HepG2 (cell line): ENCODE measurements around the gene PCNP. TPM values are rescaled to one million over a fixed set of nuclear protein-coding genes. Genes with fewer than 3 reads are reported as not detected.

Experiments used
- ATAC-seq: fragments of 200-7000 bp; cut with Tn5 transposase; 3 replicates; pipeline ENCODE4 v1.9.1; 2020; ENCODE audit warnings: mild to moderate bottlenecking, moderate library complexity
- BruUV-seq: library from RNA; stranded (reverse); fragments of 400-500 nt; replicated peaks from 2 replicates; lab custom pipeline; 2021; lab: Mats Ljungman, UMichigan
- CTCF ChIA-PET: fragments of 300-600 bp; formaldehyde crosslinking; extraction: SDS; loops from one replicate; lab custom pipeline; 2021; ENCODE audit warnings: low total read pairs, inconsistent platforms, low intra/inter-chr PET ratio; lab: Yijun Ruan, JAX
- POLR2A ChIA-PET: fragments of 350-600 bp; sonication (Branson Sonifier 250); formaldehyde crosslinking; loops from one replicate; lab custom pipeline; 2020; ENCODE audit warnings: antibody characterized with exemption, inconsistent platforms; lab: Yijun Ruan, JAX
- DNase-seq: peaks from one replicate; pipeline ENCODE4 v3.0.0-alpha.2; 2015; ENCODE audit warnings: low spot score
- FAIRE-seq: peaks from 3 replicates; lab custom pipeline; 2011; peaks lifted over from hg19 to GRCh38; lab: Jason Lieb, UNC
- H2AFZ ChIP-seq: one replicate; pipeline ENCODE4 v1.6.1; 2011; ENCODE audit warnings: low read length, inconsistent platforms
- H3K27ac ChIP-seq: fragments of 300-600 bp; 3 replicates; pipeline ENCODE4 v1.8.0; 2011; ENCODE audit warnings: mixed run types, mild to moderate bottlenecking, mixed read lengths, low read length, inconsistent platforms; ENCODE audit not compliant: insufficient read depth; ENCODE audit errors: extremely low read length
- H3K27me3 ChIP-seq, 2 experiments: fragments of 200-600 bp in 1 of 2; 2 replicates in 1 of 2; 3 replicates in 1 of 2; pipeline versions ENCODE4 v1.6.0 to v1.8.0; 2011; ENCODE audit warnings: low read length in 2 of 2, mild to moderate bottlenecking in 2 of 2, moderate library complexity in 2 of 2, inconsistent platforms in 1 of 2; ENCODE audit not compliant: insufficient read depth in 2 of 2, control insufficient read depth in 1 of 2
- H3K36me3 ChIP-seq, 2 experiments: fragments of 200-600 bp in 1 of 2; replicated peaks in 1 of 2; 2 replicates in 1 of 2; 3 replicates in 1 of 2; pipeline versions ENCODE4 v1.5.1 to v1.8.0; 2011; ENCODE audit warnings: low read length in 2 of 2, inconsistent platforms in 1 of 2; ENCODE audit not compliant: insufficient read depth in 2 of 2, control insufficient read depth in 1 of 2
- H3K4me1 ChIP-seq: 2 replicates; pipeline ENCODE4 v1.5.1; 2012; ENCODE audit warnings: low read length, inconsistent platforms; ENCODE audit not compliant: insufficient read depth
- H3K4me2 ChIP-seq: 2 replicates; pipeline ENCODE4 v1.6.0; 2011; ENCODE audit warnings: low read depth, low read length, inconsistent platforms
- H3K4me3 ChIP-seq, 3 experiments: fragments of 200-600 bp in 1 of 3; sonication (generic), shearing (Covaris generic) in 1 of 3; replicated peaks in 1 of 3; 2 replicates each; pipeline ENCODE4 v1.5.1; 2011 to 2016; ENCODE audit warnings: low read length in 3 of 3, inconsistent platforms in 2 of 3, low read depth in 2 of 3, mild to moderate bottlenecking in 2 of 3, control low read depth in 1 of 3, mixed read lengths in 1 of 3; ENCODE audit not compliant: insufficient read depth in 1 of 3
- H3K79me2 ChIP-seq: one replicate; pipeline ENCODE4 v1.6.1; 2011; ENCODE audit warnings: low read length, inconsistent platforms; ENCODE audit not compliant: insufficient read depth
- H3K9ac ChIP-seq: 2 replicates; pipeline ENCODE4 v1.6.0; 2011; ENCODE audit warnings: mild to moderate bottlenecking, low read depth, low read length, inconsistent platforms; ENCODE audit not compliant: insufficient read depth
- H3K9me3 ChIP-seq: 2 replicates; pipeline ENCODE4 v1.5.1; 2012; ENCODE audit warnings: mild to moderate bottlenecking, low read length
- H4K20me1 ChIP-seq: 2 replicates; pipeline ENCODE4 v1.6.0; 2011; ENCODE audit warnings: inconsistent platforms, mild to moderate bottlenecking, low read length, moderate library complexity; ENCODE audit not compliant: insufficient read depth
- AGO1 ChIP-seq: fragments of 200-400 bp; formaldehyde crosslinking; IDR thresholded peaks from 2 replicates; pipeline ENCODE4 v1.6.1; 2017; ENCODE audit warnings: mild to moderate bottlenecking, low read depth, low read length, moderate library complexity; ENCODE audit not compliant: poor library complexity, severe bottlenecking
- ATF5 ChIP-seq: sonication (generic); formaldehyde crosslinking; IDR thresholded peaks from 2 replicates; pipeline ENCODE4 v1.4.0; 2020; ENCODE audit warnings: mild to moderate bottlenecking, low read depth, missing genetic modification reagents
- CCAR2 ChIP-seq: fragments of 200-400 bp; formaldehyde crosslinking; optimal IDR thresholded peaks from 2 replicates; pipeline ENCODE3; 2018; ENCODE audit warnings: low read depth, mild to moderate bottlenecking, low read length, moderate library complexity
- GATA4 ChIP-seq: sonication (generic); IDR thresholded peaks from 2 replicates; pipeline ENCODE4 v1.6.1; 2016; ENCODE audit warnings: antibody characterized with exemption, low read depth, borderline replicate concordance
- KLF13 ChIP-seq: sonication (generic); formaldehyde crosslinking; IDR thresholded peaks from 2 replicates; pipeline ENCODE4 v1.4.0; 2020; ENCODE audit warnings: mild to moderate bottlenecking, missing genetic modification reagents
- MATR3 ChIP-seq: sonication (generic); formaldehyde crosslinking; IDR thresholded peaks from 2 replicates; pipeline ENCODE4 v1.4.0; 2020; ENCODE audit warnings: missing genetic modification reagents
- MTA3 ChIP-seq: sonication (generic); formaldehyde crosslinking; IDR thresholded peaks from 2 replicates; pipeline ENCODE4 v1.4.0; 2020; ENCODE audit warnings: missing genetic modification reagents
- STAT5B ChIP-seq: sonication (generic); formaldehyde crosslinking; IDR thresholded peaks from 2 replicates; pipeline ENCODE4 v1.4.0; 2020; ENCODE audit warnings: missing genetic modification reagents
- TBX2 ChIP-seq: sonication (generic); formaldehyde crosslinking; IDR thresholded peaks from 2 replicates; pipeline ENCODE4 v1.5.0; 2020; ENCODE audit warnings: missing genetic modification reagents, mild to moderate bottlenecking, borderline replicate concordance
- ZFP62 ChIP-seq: sonication (generic); formaldehyde crosslinking; IDR thresholded peaks from 2 replicates; pipeline ENCODE4 v1.4.0; 2020; ENCODE audit warnings: missing genetic modification reagents
- ZNF260 ChIP-seq: sonication (generic); formaldehyde crosslinking; IDR thresholded peaks from 2 replicates; pipeline ENCODE4 v1.4.0; 2020; ENCODE audit warnings: missing genetic modification reagents, low read depth, mild to moderate bottlenecking, borderline replicate concordance
- ZNF572 ChIP-seq: sonication (generic); formaldehyde crosslinking; IDR thresholded peaks from 2 replicates; pipeline ENCODE4 v1.5.1; 2020; ENCODE audit warnings: mild to moderate bottlenecking, missing genetic modification reagents
- ZNF577 ChIP-seq: sonication (generic); formaldehyde crosslinking; IDR thresholded peaks from 2 replicates; pipeline ENCODE4 v1.4.0; 2020; ENCODE audit warnings: mild to moderate bottlenecking, low read depth, missing genetic modification reagents, borderline replicate concordance
- ZNF644 ChIP-seq: IDR thresholded peaks from 2 replicates; pipeline ENCODE4 v1.6.1; 2016; ENCODE audit warnings: low read depth
- WGBS: methylation state at CpG from one replicate; pipeline ENCODE4 v1.1.6; 2017; ENCODE audit warnings: low lambda C conversion rate; 5-methylcytosine and 5-hydroxymethylcytosine counted together
- in situ Hi-C: cut with HindIII; loops from 2 replicates; pipeline ENCODE4 v1.10.0; 2017; ENCODE audit warnings: low pct_unique_long_range_greater_than_20kb; ENCODE audit not compliant: extremely low pct_ligation_motif_present
- intact Hi-C: fragments of 100-400 bp; cut with micrococcal nuclease; formaldehyde crosslinking; loops from one replicate; pipeline ENCODE4 v1.10.0; 2022; ENCODE audit not compliant: unreplicated experiment
- polyA plus RNA-seq, 8 experiments: library from polyadenylated mRNA; depleted of rRNA in 3 of 8; stranded (reverse) in 7 of 8; unstranded in 1 of 8; fragments of >200 nt; fragmentation: Illumina TruSeq in 4 of 8; extraction: Trizol in 4 of 8; gene quantifications; 2 replicates each; pipeline versions ENCODE4 v1.2.1 to v1.2.3, GENCODE V29; 2011 to 2016; ENCODE audit warnings: low read depth in 4 of 8, missing spikeins in 1 of 8, mixed read lengths in 1 of 8; ENCODE audit not compliant: insufficient read depth in 1 of 8
- total RNA-seq, 5 experiments: library from RNA; depleted of rRNA; stranded (reverse); fragments of >200 nt; fragmentation: Illumina TruSeq; extraction: Trizol; gene quantifications; 2 replicates each; pipeline ENCODE4 v1.2.3, GENCODE V29; 2016; ENCODE audit warnings: low read depth in 1 of 5
- TF ChIP-seq, protein P1 (sequence below): sonication (generic); formaldehyde crosslinking; IDR thresholded peaks from 2 replicates; pipeline ENCODE4 v1.9.0; 2022; ENCODE audit warnings: low read depth, missing genetic modification reagents
- TF ChIP-seq, protein P2 (sequence below): sonication (generic); formaldehyde crosslinking; conservative IDR thresholded peaks from 2 replicates; pipeline ENCODE4 v1.4.0; 2020; ENCODE audit warnings: missing genetic modification reagents

Gene PCNP
- total and polyA plus RNA-seq, 2 of the 13 experiments (the other 11 are each of a cell fraction or from before 2014, with no cell fraction given): 44.1 to 78.2 TPM

DNA sequence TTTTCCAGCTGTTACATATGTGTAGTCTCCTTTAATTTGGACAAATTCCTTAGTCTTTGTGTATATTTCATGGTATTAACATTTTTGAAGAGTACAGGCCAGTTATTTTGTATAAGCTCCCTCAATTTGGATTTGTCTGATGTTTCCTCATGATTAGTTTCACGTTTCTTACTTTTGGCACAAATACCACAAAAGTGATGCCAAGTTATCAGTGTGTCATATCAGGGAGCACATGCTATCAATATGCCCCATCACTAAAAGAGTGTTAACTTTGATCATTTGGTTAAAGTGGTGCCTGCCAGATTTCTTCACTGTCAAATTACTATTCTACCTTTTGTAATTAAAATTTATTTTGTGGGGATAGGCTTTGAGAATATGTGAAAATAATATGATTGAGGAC is 14.6 kb downstream of the PCNP start:
- in situ Hi-C loops: no loop called here
- FAIRE-seq: no peak
- ATAC-seq: no peak
- ChIA-PET CTCF (no interaction called here), POLR2A (no interaction called here)
- intact Hi-C loops: no loop called here
- Histone ChIP-seq H4K20me1 (peaks cover 6% of the 10 kb centered on the region; the same call in 1 of the 2 replicates), H3K4me3 (no peak overlapping the region), H3K9me3 (no peaks in the 10 kb centered on the region), H3K36me3 (peaks cover 2 to 34% of the 10 kb centered on the region in 2 experiments), H3K9ac (no peak overlapping the region), H3K4me1 (no peaks in the 10 kb centered on the region), H3K27me3 (no peaks in the 10 kb centered on the region), H3K4me2 (no peak overlapping the region), H3K79me2 (peaks cover 2% of the 10 kb centered on the region), H2AFZ (no peak overlapping the region), H3K27ac (no peak overlapping the region)
- no TSS peak for BruUV-seq
- 97% methylated on average over 1 of the region's 1 CpG for WGBS
- no peak for DNase-seq
- TF ChIP-seq MTA3 (CRISPR knock-in tag) (no peak), STAT5B (CRISPR knock-in tag) (no peak), ZNF572 (CRISPR knock-in tag) (no peak)

DNA sequence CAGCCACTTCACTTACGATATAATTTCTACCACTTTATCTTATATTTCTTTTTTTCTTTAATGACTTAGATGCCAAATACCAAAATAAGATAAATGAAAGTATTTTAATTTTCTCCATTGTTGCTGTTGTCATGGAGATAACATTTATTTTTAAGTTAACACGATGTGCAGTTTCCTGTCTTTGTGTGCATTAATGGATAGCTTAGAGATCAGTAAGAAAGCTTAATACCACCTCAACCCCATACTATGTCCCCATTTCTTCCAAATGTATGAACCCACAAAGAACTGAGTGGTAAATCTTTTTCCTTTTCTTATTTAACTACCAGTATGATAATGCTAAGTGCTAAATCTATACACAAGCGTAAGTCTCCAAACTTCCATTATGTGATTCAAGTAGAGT is 17.1 kb downstream of the PCNP start:
- Histone ChIP-seq H3K79me2 (no peaks in the 10 kb centered on the region), H3K9me3 (no peaks in the 10 kb centered on the region), H3K27ac (no peak overlapping the region), H3K36me3 (peaks cover 0 to 24% of the 10 kb centered on the region in 2 experiments), H3K4me2 (no peak overlapping the region), H4K20me1 (no peaks in the 10 kb centered on the region), H2AFZ (no peak overlapping the region), H3K4me1 (no peaks in the 10 kb centered on the region), H3K27me3 (no peaks in the 10 kb centered on the region), H3K4me3 (no peak overlapping the region), H3K9ac (no peak overlapping the region)
- no TSS peak for BruUV-seq
- 98% methylated on average over 3 of the region's 3 CpGs for WGBS
- DNase-seq: no peak
- ChIA-PET POLR2A (no interaction called here), CTCF (no interaction called here)
- in situ Hi-C loops: no loop called here
- FAIRE-seq: no peak
- ATAC-seq: no peak
- intact Hi-C loops: no loop called here
- TF ChIP-seq ZFP62 (CRISPR knock-in tag): no peak
- no peak for TF ChIP-seq ZNF260 (CRISPR knock-in tag)
- TF ChIP-seq MATR3 (CRISPR knock-in tag): no peak
- TF ChIP-seq, protein P1, sequence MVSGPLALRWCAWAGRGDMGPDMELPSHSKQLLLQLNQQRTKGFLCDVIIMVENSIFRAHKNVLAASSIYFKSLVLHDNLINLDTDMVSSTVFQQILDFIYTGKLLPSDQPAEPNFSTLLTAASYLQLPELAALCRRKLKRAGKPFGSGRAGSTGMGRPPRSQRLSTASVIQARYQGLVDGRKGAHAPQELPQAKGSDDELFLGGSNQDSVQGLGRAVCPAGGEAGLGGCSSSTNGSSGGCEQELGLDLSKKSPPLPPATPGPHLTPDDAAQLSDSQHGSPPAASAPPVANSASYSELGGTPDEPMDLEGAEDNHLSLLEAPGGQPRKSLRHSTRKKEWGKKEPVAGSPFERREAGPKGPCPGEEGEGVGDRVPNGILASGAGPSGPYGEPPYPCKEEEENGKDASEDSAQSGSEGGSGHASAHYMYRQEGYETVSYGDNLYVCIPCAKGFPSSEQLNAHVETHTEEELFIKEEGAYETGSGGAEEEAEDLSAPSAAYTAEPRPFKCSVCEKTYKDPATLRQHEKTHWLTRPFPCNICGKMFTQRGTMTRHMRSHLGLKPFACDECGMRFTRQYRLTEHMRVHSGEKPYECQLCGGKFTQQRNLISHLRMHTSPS (CRISPR knock-in tag): no peak
- TF ChIP-seq CCAR2: no peak
- no peak for TF ChIP-seq TBX2
- no peak for TF ChIP-seq KLF13
- TF ChIP-seq, protein P2, sequence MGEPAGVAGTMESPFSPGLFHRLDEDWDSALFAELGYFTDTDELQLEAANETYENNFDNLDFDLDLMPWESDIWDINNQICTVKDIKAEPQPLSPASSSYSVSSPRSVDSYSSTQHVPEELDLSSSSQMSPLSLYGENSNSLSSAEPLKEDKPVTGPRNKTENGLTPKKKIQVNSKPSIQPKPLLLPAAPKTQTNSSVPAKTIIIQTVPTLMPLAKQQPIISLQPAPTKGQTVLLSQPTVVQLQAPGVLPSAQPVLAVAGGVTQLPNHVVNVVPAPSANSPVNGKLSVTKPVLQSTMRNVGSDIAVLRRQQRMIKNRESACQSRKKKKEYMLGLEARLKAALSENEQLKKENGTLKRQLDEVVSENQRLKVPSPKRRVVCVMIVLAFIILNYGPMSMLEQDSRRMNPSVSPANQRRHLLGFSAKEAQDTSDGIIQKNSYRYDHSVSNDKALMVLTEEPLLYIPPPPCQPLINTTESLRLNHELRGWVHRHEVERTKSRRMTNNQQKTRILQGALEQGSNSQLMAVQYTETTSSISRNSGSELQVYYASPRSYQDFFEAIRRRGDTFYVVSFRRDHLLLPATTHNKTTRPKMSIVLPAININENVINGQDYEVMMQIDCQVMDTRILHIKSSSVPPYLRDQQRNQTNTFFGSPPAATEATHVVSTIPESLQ: no peak
- TF ChIP-seq ATF5 (CRISPR knock-in tag): no peak
- no peak for TF ChIP-seq AGO1
- no peak for TF ChIP-seq GATA4
- no peak for TF ChIP-seq ZNF577 (CRISPR knock-in tag)
- no peak for TF ChIP-seq ZNF644 (CRISPR knock-in tag)
